Esophagus muscularis mucosa (tissue), 4 donors: Measurements from ENCODE around the gene DEGS2. TPM values are rescaled to one million over a fixed set of nuclear protein-coding genes. Genes with fewer than 3 reads are reported as not detected.

Experiments used
- DNase-seq: peaks from one replicate; pipeline ENCODE4 v3.0.0-alpha.2; 2017; ENCODE audit errors: extremely low spot score
- H3K27ac ChIP-seq, 4 donors: fragments of 200-600 bp; sonication (generic); replicated peaks in 1 of 4; 1 replicate in 3 of 4; 2 replicates in 1 of 4; pipeline ENCODE4 v1.5.1; 2016 to 2019; ENCODE audit warnings: mild to moderate bottlenecking in 1 of 4
- H3K27me3 ChIP-seq, 4 donors: fragments of 200-600 bp; sonication (generic); one replicate each; pipeline versions ENCODE4 v1.5.1 to v1.6.0; 2016 to 2019
- H3K36me3 ChIP-seq, 4 donors: fragments of 200-600 bp; sonication (generic); one replicate each; pipeline ENCODE4 v1.5.1; 2016 to 2019
- H3K4me1 ChIP-seq, 4 donors: fragments of 200-600 bp; sonication (generic); one replicate each; pipeline ENCODE4 v1.5.1; 2016 to 2019
- H3K4me3 ChIP-seq, 4 donors: fragments of 200-600 bp; sonication (generic); 1 replicate in 2 of 4; 2 replicates in 2 of 4; pipeline ENCODE4 v1.5.1; 2016 to 2019; ENCODE audit warnings: mild to moderate bottlenecking in 4 of 4, moderate library complexity in 1 of 4
- H3K9me3 ChIP-seq, 4 donors: fragments of 200-600 bp; sonication (generic); 1 replicate in 3 of 4; 2 replicates in 1 of 4; pipeline ENCODE4 v1.5.1; 2016 to 2019
- CTCF ChIP-seq, 3 experiments: fragments of 200-600 bp in 2 of 3; fragments of 450-650 bp in 1 of 3; sonication (generic) in 2 of 3; IDR thresholded peaks; one replicate each; pipeline ENCODE4 v1.5.1; 2017 to 2019; ENCODE audit warnings: antibody characterized with exemption in 3 of 3, mild to moderate bottlenecking in 2 of 3, moderate library complexity in 1 of 3
- EP300 ChIP-seq: sonication (generic); formaldehyde crosslinking; IDR thresholded peaks from one replicate; pipeline ENCODE4 v1.6.1; 2017; ENCODE audit warnings: antibody characterized with exemption
- POLR2A ChIP-seq: fragments of 450-650 bp; IDR thresholded peaks from one replicate; pipeline ENCODE4 v1.6.1; 2017; ENCODE audit warnings: antibody characterized with exemption, moderate library complexity, mild to moderate bottlenecking, low read depth
- POLR2AphosphoS5 ChIP-seq, 2 donors: sonication (generic); formaldehyde crosslinking; IDR thresholded peaks; one replicate each; pipeline ENCODE4 v1.6.1; 2017; ENCODE audit warnings: antibody characterized with exemption in 2 of 2
- WGBS: methylation state at CpG from one replicate; pipeline ENCODE4 v1.1.5; 2018; 5-methylcytosine and 5-hydroxymethylcytosine counted together
- intact Hi-C: fragments of 100-400 bp; cut with DNase I; formaldehyde crosslinking; loops from one replicate; pipeline ENCODE4 v1.15.1; 2023
- total RNA-seq, 4 donors: library from RNA; depleted of rRNA; stranded (reverse); fragments of >200 nt; gene quantifications; one replicate each; pipeline versions ENCODE4 v1.1.0 to v1.2.1, GENCODE V29; 2016

DEGS2 gene
- total RNA-seq, 4 donors from 2014 or later, result 0.06 to 0.33 (median 0.11) TPM; not detected in 1

- peaks cover 0 to under 1% (median 0%) of the 10 kb centered on the region in 4 donors for H3K27me3 ChIP-seq
- H3K36me3 ChIP-seq, result peaks cover 0 to 18% (median 5%) of the 10 kb centered on the region in 4 donors
- DNase-seq, result no peak
- intact Hi-C loops, result no loop called here
- H3K27ac ChIP-seq, result no peak overlapping the region
- peaks cover 31 to 41% (median 38%) of the 10 kb centered on the region in 4 donors for H3K4me1 ChIP-seq
- WGBS, result 64% methylated on average over 11 of the region's 18 CpGs
- H3K4me3 ChIP-seq, result no peak overlapping the region
- TF ChIP-seq CTCF (IDR thresholded peaks at IDR 0.05) (no peak), EP300 (no peak), POLR2A (no peak), POLR2AphosphoS5 (IDR thresholded peaks at IDR 0.05) (no peak)
- H3K9me3 ChIP-seq, result no peaks in the 10 kb centered on the region
Measured at GRCh38 chr14:100144996-100145646, 14.3 kb downstream of the DEGS2 start.

- peaks cover 0 to 18% (median 5%) of the 10 kb centered on the region in 4 donors for H3K36me3 ChIP-seq
- no peak overlapping the region for H3K27ac ChIP-seq
- no peak overlapping the region for H3K4me3 ChIP-seq
- intact Hi-C loops, result no loop called here
- no peaks in the 10 kb centered on the region for H3K9me3 ChIP-seq
- WGBS, result 20% methylated on average over 2 of the region's 4 CpGs
- no peak for DNase-seq
- no peaks in the 10 kb centered on the region for H3K27me3 ChIP-seq
- TF ChIP-seq POLR2AphosphoS5 (IDR thresholded peaks at IDR 0.05), result no peak
- no peak for TF ChIP-seq POLR2A
- no peak for TF ChIP-seq CTCF (IDR thresholded peaks at IDR 0.05)
- TF ChIP-seq EP300, result no peak
- peaks cover 31 to 41% (median 38%) of the 10 kb centered on the region in 4 donors for H3K4me1 ChIP-seq
Measured at GRCh38 chr14:100144645-100144995, 14.8 kb downstream of the DEGS2 start.

- Histone ChIP-seq H3K9me3 (no peaks in the 10 kb centered on the region), H3K27ac (no peak overlapping the region), H3K4me1 (peaks cover 31 to 41% (median 38%) of the 10 kb centered on the region in 4 donors), H3K4me3 (no peak overlapping the region), H3K36me3 (peaks cover 0 to 20% (median 8%) of the 10 kb centered on the region in 4 donors), H3K27me3 (no peaks in the 10 kb centered on the region)
- TF ChIP-seq POLR2A, result no peak
- no peak for TF ChIP-seq EP300
- TF ChIP-seq POLR2AphosphoS5 (IDR thresholded peaks at IDR 0.05), result no peak
- TF ChIP-seq CTCF (IDR thresholded peaks at IDR 0.05), result no peak
- WGBS, result 95% methylated on average over 21 of the region's 23 CpGs
- no peak for DNase-seq
- intact Hi-C loops, result no loop called here
Measured at GRCh38 chr14:100143934-100144333, 15.5 kb downstream of the DEGS2 start.

- intact Hi-C loops, result no loop called here
- no peak for TF ChIP-seq EP300
- no peak for TF ChIP-seq POLR2AphosphoS5 (IDR thresholded peaks at IDR 0.05)
- no peak for TF ChIP-seq CTCF (IDR thresholded peaks at IDR 0.05)
- no peak for TF ChIP-seq POLR2A
- H3K4me1 ChIP-seq, result peaks cover 31 to 41% (median 38%) of the 10 kb centered on the region in 4 donors
- no peak for DNase-seq
- H3K27ac ChIP-seq, result no peak overlapping the region
- peaks cover 0 to 24% (median 11%) of the 10 kb centered on the region in 4 donors for H3K36me3 ChIP-seq
- no peaks in the 10 kb centered on the region for H3K27me3 ChIP-seq
- 93% methylated on average over 9 of the region's 18 CpGs for WGBS
- H3K9me3 ChIP-seq, result no peaks in the 10 kb centered on the region
- no peak overlapping the region for H3K4me3 ChIP-seq
Measured at GRCh38 chr14:100143523-100143922, 15.9 kb downstream of the DEGS2 start.
